Testis (tissue), 3 donors: ENCODE measurements around the gene CFAP58. TPM values are rescaled to one million over a fixed set of nuclear protein-coding genes. Genes with fewer than 3 reads are reported as not detected.

Source experiments
- DNase-seq: peaks from one replicate; pipeline ENCODE4 v3.0.0-alpha.2; 2019
- H3K27ac ChIP-seq, 2 donors: fragments of 200-600 bp; sonication (generic); one replicate each; pipeline ENCODE4 v1.5.1; 2019
- H3K27me3 ChIP-seq: fragments of 200-600 bp; sonication (generic); one replicate; pipeline ENCODE4 v1.5.1; 2019
- H3K36me3 ChIP-seq: fragments of 200-600 bp; sonication (generic); one replicate; pipeline ENCODE4 v1.5.1; 2017; ENCODE audit warnings: low read depth; ENCODE audit errors: missing control alignments
- H3K4me1 ChIP-seq: fragments of 200-600 bp; sonication (generic); one replicate; pipeline ENCODE4 v1.5.1; 2019
- H3K4me3 ChIP-seq, 2 donors: fragments of 200-600 bp; sonication (generic); one replicate each; pipeline ENCODE4 v1.5.1; 2017 to 2019
- H3K9me3 ChIP-seq: fragments of 200-600 bp; sonication (generic); one replicate; pipeline ENCODE4 v1.5.1; 2017
- POLR2A ChIP-seq: fragments of 450-650 bp; IDR thresholded peaks from one replicate; pipeline ENCODE4 v1.6.1; 2017; ENCODE audit warnings: antibody characterized with exemption, mild to moderate bottlenecking, moderate library complexity
- WGBS, 2 donors: methylation state at CpG; one replicate each; pipeline ENCODE4 v1.1.5; 2018; 5-methylcytosine and 5-hydroxymethylcytosine counted together
- intact Hi-C: fragments of 100-400 bp; cut with DNase I; formaldehyde crosslinking; loops from one replicate; pipeline ENCODE4 v1.15.1; 2023; ENCODE audit warnings: low total_unique reads
- polyA plus RNA-seq: library from polyadenylated mRNA; stranded (reverse); fragments of 350-450 nt; fragmentation: Illumina TruSeq; extraction: RNeasy Lipid Tissue Mini Kit (QIAGEN cat#74804); gene quantifications from one replicate; pipeline ENCODE4 v1.2.3, GENCODE V29; 2014; ENCODE audit warnings: low read depth, low replicate concordance; ENCODE audit not compliant: insufficient read depth
- total RNA-seq, 2 donors: library from RNA; depleted of rRNA; stranded (reverse); fragments of >200 nt; gene quantifications; one replicate each; pipeline ENCODE4 v1.2.3, GENCODE V29; 2016
- TF ChIP-seq, protein P1 (sequence below), 3 experiments: fragments of 450-650 bp in 2 of 3; fragments of 200-600 bp in 1 of 3; sonication (generic) in 1 of 3; IDR thresholded peaks; one replicate each; pipeline ENCODE4 v1.5.1; 2016 to 2019; ENCODE audit warnings: antibody characterized with exemption in 3 of 3, mild to moderate bottlenecking in 2 of 3, moderate library complexity in 1 of 3

The CFAP58 gene
- total and polyA plus RNA-seq, 3 donors from 2014 or later, result 10.1 to 16.3 (median 14.6) TPM

GRCh38 chr10:104321725-104322415, 31.8 kb upstream of the CFAP58 start:
- DNase-seq, result no peak
- H3K36me3 ChIP-seq, result no peaks in the 10 kb centered on the region
- peaks cover 66% of the 10 kb centered on the region for H3K4me1 ChIP-seq
- H3K27ac ChIP-seq, result peak overlapping the region in 1 of 2 donors; percentile 34
- no peaks in the 10 kb centered on the region for H3K9me3 ChIP-seq
- H3K4me3 ChIP-seq, result no peak overlapping the region
- WGBS, 2 donors, result 50 to 66% methylated on average over 8 of the region's 8 CpGs
- TF ChIP-seq, protein P1, sequence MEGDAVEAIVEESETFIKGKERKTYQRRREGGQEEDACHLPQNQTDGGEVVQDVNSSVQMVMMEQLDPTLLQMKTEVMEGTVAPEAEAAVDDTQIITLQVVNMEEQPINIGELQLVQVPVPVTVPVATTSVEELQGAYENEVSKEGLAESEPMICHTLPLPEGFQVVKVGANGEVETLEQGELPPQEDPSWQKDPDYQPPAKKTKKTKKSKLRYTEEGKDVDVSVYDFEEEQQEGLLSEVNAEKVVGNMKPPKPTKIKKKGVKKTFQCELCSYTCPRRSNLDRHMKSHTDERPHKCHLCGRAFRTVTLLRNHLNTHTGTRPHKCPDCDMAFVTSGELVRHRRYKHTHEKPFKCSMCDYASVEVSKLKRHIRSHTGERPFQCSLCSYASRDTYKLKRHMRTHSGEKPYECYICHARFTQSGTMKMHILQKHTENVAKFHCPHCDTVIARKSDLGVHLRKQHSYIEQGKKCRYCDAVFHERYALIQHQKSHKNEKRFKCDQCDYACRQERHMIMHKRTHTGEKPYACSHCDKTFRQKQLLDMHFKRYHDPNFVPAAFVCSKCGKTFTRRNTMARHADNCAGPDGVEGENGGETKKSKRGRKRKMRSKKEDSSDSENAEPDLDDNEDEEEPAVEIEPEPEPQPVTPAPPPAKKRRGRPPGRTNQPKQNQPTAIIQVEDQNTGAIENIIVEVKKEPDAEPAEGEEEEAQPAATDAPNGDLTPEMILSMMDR (IDR thresholded peaks at IDR 0.05), result no peak
- no peak for TF ChIP-seq POLR2A
- no peaks in the 10 kb centered on the region for H3K27me3 ChIP-seq
- intact Hi-C loops, result no loop called here

GRCh38 chr10:104322416-104322782, 31.2 kb upstream of the CFAP58 start:
- no peak for TF ChIP-seq POLR2A
- TF ChIP-seq, protein P1 (IDR thresholded peaks at IDR 0.05), result no peak
- no peak for DNase-seq
- Histone ChIP-seq H3K27ac (no peak overlapping the region), H3K36me3 (no peaks in the 10 kb centered on the region), H3K4me3 (no peak overlapping the region), H3K4me1 (peaks cover 67% of the 10 kb centered on the region), H3K9me3 (no peaks in the 10 kb centered on the region), H3K27me3 (no peaks in the 10 kb centered on the region)
- intact Hi-C loops, result no loop called here
- WGBS, 2 donors, result 72 to 76% methylated on average over 5 to 7 of the region's 7 CpGs

GRCh38 chr10:104323085-104323484, 30.5 kb upstream of the CFAP58 start:
- no peak for DNase-seq
- Histone ChIP-seq H3K36me3 (no peaks in the 10 kb centered on the region), H3K27me3 (no peaks in the 10 kb centered on the region), H3K4me3 (no peak overlapping the region), H3K9me3 (no peaks in the 10 kb centered on the region), H3K27ac (no peak overlapping the region), H3K4me1 (peaks cover 69% of the 10 kb centered on the region)
- TF ChIP-seq, protein P1 (IDR thresholded peaks at IDR 0.05), result no peak
- no peak for TF ChIP-seq POLR2A
- intact Hi-C loops, result no loop called here
- 89 to 95% methylated on average over 1 of the region's 1 CpG for WGBS, 2 donors

DNA sequence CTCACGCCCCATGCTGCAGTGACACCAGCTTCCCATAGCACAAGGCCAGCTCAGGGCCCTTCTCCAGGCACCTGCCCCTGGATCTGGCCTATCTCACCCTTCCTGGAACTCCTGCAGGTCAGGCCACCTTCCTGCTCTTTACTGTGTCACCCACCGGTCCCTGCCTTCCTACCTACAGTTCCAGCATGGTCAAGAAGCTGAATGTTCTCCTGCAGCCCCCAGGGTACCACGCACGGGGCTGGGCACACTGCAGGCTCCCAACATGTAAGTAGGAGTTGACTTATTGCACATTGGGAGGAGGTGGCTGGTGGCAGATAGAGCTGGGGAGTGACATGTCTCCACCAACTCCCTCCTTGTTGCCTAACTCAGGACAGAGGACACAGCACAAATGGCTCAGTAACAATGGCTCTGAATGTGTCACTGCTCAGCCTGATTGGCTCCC, 29.9 kb upstream of the CFAP58 start:
- Histone ChIP-seq H3K36me3 (no peaks in the 10 kb centered on the region), H3K4me3 (no peak overlapping the region), H3K9me3 (no peaks in the 10 kb centered on the region), H3K27me3 (no peaks in the 10 kb centered on the region), H3K4me1 (peaks cover 70% of the 10 kb centered on the region), H3K27ac (no peak overlapping the region)
- TF ChIP-seq, protein P1 (IDR thresholded peaks at IDR 0.05), result no peak
- no peak for TF ChIP-seq POLR2A
- WGBS, 2 donors, result 94 to 98% methylated on average over 2 to 4 of the region's 4 CpGs
- no peak for DNase-seq
- intact Hi-C loops, result no loop called here

DNA sequence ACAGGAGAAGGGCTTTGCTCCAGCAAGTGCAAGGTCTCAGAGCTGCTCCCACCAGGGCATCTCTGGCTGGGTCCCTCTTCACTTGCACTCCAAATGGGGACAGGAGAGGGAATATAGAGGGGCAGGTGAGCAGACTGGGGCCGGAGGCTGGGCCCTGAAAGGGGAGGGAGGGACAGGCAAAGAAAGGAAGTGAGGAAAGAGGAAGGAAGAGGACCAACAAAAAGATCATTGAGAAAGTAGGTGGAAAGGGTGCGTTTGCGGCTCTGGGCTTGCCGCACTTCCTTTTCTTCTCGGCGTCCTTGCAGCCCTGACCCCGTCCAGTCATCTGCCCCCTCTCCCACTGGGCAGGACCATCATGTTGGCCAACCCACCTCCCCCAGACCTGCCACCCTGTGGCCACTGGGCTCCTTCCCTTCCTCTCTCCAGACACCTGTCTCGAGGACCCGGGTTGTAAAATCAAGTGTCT, 29.4 kb upstream of the CFAP58 start:
- no peaks in the 10 kb centered on the region for H3K27me3 ChIP-seq
- no peak overlapping the region for H3K4me3 ChIP-seq
- no peaks in the 10 kb centered on the region for H3K36me3 ChIP-seq
- WGBS, 2 donors, result 84 to 88% methylated on average over 9 of the region's 9 CpGs
- TF ChIP-seq, protein P1 (IDR thresholded peaks at IDR 0.05), result no peak
- no peak for TF ChIP-seq POLR2A
- H3K9me3 ChIP-seq, result no peaks in the 10 kb centered on the region
- intact Hi-C loops, result no loop called here
- H3K27ac ChIP-seq, result no peak overlapping the region
- DNase-seq, result no peak
- peaks cover 70% of the 10 kb centered on the region for H3K4me1 ChIP-seq
